Hepatic stellate cell (primary cell): ENCODE measurements around the gene LEUTX.
A peak's percentile ranks its signal among the peaks of the same experiment; 100 is the strongest.

Source experiments
- DNase-seq: peaks from one replicate; pipeline ENCODE4 v3.0.0; 2011; ENCODE audit warnings: low spot score

The LEUTX gene

GRCh38 chr19:39824143-39825092 lies 45.8 kb downstream of the LEUTX start:
- DNase-seq = peak; percentile 97

GRCh38 chr19:39825093-39825463 lies 46.4 kb downstream of the LEUTX start:
- no peak for DNase-seq

DNA sequence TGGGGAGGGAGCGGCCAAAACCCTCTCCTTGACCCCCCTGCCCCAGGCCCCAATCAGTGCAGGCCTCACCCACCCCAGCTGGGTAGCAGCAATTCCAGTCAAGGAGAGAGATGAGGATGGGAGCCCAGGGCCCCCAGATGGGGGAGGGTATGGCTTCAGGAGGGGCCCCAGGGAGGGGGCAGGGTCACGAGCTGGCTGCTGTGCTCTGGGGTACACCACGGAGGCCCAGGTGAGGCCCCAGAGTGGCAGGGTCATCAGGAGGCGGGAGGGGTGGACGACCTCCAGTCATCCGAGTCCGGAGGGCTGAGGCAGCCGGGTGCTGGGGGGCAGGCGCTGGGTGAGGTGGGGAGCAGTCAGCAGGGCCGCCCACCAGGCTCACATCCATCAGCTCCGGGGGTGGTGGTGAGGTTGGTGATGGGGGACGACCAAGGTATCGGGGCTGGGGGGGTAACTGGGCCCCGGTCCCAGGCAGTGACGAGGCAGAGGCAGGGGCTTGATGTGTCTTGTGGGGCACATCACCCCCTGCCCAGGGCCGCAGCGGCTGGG lies 47.0 kb downstream of the LEUTX start:
- no peak for DNase-seq

DNA sequence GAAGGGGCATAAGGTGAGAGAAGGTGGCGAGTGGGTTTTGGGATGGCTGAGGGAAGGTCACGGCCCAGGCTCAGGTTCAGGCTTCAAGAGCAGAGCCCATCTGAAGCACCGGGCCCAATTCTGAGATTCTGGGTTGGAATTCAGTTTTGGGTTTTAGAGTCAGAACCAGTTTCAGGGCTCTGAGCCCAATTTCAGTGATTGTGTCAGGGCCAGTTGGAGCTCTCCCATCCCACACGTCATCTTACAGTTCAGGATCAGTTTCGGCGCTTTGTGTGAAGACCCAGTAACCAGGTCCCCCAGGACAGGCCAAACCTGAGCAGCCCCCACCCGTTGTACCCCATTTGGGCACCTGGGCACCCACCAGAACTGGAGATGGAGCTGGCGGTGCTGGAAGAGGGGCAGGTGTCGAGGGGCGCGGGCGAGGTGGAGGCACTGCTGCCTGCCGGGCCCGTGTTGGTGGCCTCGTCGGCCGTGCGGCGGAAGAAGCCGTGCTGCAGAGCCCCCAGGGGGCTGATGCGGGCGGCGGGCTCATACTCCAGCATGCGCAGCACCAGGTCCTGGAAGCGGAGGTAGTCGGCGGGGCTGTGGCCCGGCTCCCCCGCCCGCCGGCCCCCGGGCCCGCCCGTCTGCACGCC lies 47.8 kb downstream of the LEUTX start:
- DNase-seq = no peak

DNA sequence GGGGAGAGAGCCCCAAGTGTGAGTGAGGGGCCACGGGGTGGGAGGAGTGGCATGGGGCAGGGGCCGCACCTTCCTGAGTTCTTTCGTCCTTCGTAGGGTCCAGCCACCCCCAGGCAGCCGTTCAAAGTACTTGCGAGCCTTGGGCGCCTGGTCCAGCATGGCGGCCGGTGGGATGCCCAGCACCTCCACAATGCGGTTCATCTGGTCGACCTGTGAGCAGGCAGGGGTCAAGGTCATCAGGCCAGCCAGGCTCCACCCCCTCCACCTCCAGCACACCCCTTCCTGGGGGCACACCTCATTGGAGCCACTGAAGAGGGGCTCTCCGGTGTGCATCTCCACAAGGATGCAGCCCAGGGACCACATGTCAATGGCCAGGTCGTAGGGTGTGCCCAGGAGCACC lies 48.6 kb downstream of the LEUTX start:
- DNase-seq = no peak

- no peak for DNase-seq
Observed at GRCh38 chr19:39828015-39828653, 49.5 kb downstream of the LEUTX start.

GRCh38 chr19:39828654-39829032 lies 50.0 kb downstream of the LEUTX start:
- DNase-seq = no peak

GRCh38 chr19:39829702-39830275 lies 51.1 kb downstream of the LEUTX start:
- DNase-seq = no peak

DNA sequence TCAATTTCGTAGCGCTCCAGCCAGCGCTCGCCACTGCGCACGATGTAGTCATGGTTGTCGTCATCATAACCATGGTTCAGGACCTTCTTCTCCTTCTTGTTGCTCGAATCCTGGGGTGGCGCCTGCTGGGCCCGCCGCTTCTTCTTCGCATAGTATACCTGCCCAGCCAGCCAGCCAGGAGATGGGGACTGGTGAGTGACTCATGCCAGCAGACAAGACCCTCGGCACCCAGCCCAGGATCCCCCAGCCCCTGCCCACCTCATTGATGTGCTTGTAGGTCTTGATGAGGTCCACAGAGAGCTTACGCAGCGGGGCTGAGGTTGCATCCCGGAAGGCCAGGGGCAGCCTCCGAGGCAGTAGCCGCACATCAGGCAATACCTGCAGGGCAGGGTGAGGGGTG lies 51.8 kb downstream of the LEUTX start:
- DNase-seq = no peak

DNA sequence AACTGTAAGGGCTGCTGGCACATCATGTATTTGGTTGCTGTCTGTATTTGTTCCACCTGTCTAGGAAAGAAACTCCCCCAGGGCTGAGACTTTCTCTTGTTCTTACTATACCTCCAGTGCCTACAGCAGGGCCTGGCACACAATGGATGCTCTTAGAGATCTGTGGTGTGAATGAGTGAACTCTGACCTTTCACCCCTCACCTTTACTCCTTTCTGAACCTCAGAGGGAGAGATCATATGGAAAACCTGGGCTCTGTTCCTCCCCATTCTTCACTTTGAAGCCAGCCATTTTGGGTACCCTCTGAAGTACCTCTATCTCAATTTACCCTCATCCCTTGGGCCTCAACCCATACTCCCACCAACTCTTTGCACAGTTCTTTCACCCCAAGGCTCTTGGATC lies 52.2 kb downstream of the LEUTX start:
- DNase-seq = no peak

GRCh38 chr19:39831679-39832078 lies 53.0 kb downstream of the LEUTX start:
- DNase-seq = no peak

DNA sequence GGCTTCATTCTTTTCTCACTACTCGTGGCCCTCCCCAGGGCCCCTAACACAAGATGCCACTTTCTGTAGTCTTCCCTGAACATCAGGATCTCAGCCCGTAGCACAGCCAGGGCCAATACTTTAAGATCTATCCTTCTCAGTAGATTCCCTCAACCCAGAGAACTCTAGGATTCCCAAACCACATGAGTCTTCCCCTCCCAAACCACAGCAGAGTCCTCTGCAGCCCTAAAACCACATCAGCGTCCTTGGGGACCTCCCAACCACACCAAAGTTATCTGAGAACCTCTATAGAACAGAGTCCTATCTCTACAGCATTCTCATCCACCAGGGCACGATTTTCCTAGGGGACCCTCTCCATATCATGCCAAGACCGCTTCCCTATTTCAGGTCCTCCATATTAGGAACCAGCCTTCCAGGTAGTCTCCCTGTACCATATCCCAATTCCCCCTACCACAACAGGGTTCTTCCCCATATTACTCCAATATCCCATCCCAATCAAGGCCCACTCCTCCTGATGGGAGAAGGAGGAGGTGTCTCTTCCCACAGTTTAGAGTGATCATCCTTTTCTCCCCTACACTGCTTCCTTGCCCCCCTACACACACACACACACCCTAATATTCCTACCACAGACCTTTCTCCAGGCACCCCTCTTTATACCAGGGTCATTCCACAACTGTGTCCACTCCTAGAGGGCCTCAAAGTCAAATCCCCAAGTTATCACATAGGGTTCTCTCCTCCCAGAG lies 53.9 kb downstream of the LEUTX start:
- peak; percentile 51 for DNase-seq

- no peak for DNase-seq
Observed at GRCh38 chr19:39833160-39833463, 54.5 kb downstream of the LEUTX start.

DNA sequence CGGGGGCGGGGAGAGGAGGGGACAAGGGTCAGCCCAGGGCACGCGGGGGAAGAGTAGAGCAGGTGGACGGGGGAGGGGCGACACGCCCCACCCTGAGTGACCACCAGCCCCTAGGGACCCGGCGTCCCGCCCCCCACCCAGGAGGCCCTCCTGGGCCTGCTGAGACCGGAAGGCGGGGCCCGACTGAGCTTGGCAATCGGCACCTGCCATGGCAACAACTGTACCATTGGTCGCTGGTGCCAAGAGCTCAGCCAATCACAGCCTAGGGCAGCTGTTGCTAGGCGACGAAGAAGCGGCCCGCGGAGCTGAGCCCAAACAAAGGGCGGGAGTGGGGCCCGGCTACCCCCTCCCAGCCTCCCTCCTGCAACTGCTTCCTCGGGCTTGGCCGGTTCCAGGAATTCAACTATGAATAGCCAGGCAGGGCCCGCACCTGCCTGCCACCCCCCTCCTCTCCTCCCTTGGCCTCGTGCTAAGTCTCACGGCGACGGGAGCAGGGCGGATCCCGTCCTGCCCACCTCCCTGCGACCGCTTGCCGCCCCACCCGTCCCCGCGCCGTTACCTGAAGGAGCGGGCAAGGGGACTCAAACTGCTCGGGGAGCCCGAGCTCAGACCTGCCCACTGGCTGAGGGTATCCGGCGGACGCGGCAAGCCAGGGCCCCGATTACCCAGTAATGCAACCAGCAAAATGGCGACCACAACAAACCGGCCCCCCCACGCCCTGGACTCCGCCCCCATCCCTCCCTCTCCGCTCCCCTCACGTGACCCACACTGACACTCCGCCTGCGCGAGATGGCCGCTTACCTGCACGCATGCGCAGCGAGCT lies 55.0 kb downstream of the LEUTX start, which contains the start of gene DYRK1B:
TSS of gene DYRK1B (minus strand) at position 699 of the 823 bp plus-strand sequence. CDS start 2,295 bp downstream, outside the sequence.
- DNase-seq = peak; percentile 99

DNA sequence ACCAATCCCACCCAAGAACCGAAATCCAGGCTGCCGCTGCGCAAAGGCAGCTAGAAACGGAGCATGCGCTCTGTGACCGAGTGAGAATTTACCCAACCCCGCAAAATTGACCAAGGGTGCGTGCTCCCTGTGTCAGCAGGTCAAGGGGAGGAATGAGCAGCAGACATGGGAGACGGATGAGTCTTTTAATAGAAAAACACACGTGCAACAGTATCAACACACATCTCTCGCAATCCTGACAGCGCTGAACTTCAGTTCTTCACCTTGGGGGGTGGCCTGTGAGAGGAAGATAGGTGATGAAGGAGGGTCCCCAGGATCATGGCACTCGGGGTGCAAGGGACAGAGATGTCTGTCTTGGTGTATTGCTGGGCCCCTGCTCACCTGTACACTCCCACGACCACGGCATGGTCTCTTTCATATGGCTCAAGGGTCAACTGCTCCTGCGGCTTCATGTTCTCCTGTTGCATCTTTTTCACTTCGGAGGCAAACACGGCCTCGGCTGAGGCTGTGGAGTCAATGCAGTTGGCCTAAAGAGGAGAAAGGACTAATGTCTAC lies 55.7 kb downstream of the LEUTX start:
- no peak for DNase-seq
